ENCODE results near the gene ADD1.
"Not testable (repeated sequence)": the region's sequence is repeated elsewhere in the genome, so short reads cannot be mapped to it uniquely, and the experiment has no call there.

Gene ADD1

GRCh38 chr4:2958446-2958845, 114.8 kb downstream of the ADD1 start:
- no peak overlapping the region for H3K4me3 ChIP-seq (ENCODE audit: low read depth, low read length)
- H3K36me3 ChIP-seq (ENCODE audit: control insufficient read depth, insufficient read depth, low read length): peaks cover 49% of the 10 kb centered on the region
- H3K27ac ChIP-seq (ENCODE audit: low read depth, low read length): no peak overlapping the region

DNA sequence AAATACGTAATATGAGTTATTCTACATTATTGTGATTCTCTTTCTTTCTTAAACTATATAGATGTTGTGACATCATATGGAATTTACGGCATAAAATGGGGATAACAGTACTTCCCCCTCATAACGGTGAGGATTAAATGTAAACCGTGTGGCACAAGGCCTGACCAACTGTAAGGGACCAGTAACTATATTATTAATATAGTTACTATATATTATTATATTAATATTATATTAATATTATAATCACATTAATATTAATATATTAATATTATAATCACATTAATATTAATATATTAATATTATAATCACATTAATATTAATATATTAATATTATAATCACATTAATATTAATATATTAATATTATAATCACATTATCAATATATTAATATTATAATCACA, 116.8 kb downstream of the ADD1 start:
- not testable (repeated sequence) for H3K4me1 ChIP-seq (ENCODE audit: control insufficient read depth, insufficient read depth, low read length); H3K4me3 ChIP-seq (ENCODE audit: low read depth, low read length); H3K27ac ChIP-seq (ENCODE audit: low read depth, low read length); H3K9ac ChIP-seq (ENCODE audit: low read depth, low read length)
- H3K27me3 ChIP-seq (ENCODE audit: control insufficient read depth, insufficient read depth, low read length): peaks cover 11% of the 10 kb centered on the region
- H3K9me3 ChIP-seq (ENCODE audit: control insufficient read depth, insufficient read depth, low read length): peaks cover 21% of the 10 kb centered on the region
- H3K36me3 ChIP-seq (ENCODE audit: control insufficient read depth, insufficient read depth, low read length): peaks cover 34% of the 10 kb centered on the region

More at GRCh38 chr4:2958446-2958845, 114.8 kb downstream of the ADD1 start:
- H3K9ac ChIP-seq (ENCODE audit: low read depth, low read length): no peak overlapping the region
- H3K9me3 ChIP-seq (ENCODE audit: control insufficient read depth, insufficient read depth, low read length): peaks cover 23% of the 10 kb centered on the region
- H3K27me3 ChIP-seq (ENCODE audit: control insufficient read depth, insufficient read depth, low read length): no peaks in the 10 kb centered on the region
- 0 out of 2 replicates have a peak, but pooled peaks cover 6% of the 10 kb centered on the region for H3K4me1 ChIP-seq (ENCODE audit: control insufficient read depth, insufficient read depth, low read length)

DNA sequence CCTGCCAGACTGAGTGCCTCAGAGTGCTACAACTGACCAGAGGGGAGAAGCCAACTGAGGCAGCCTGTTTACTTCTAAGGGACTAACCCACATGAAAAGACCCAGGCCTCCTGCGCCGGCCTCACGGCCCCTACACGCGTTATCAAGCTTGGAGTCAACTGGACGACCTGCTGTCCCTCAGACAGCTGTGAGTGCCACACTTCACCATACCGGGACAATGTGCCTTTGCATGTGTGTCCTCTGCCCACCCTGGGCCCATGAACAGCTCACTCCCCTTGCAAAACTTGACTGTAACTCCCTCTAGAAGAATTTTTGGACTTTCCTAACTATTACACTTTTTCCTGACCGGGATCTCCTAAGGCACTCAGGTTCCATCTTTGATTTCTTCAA, 117.8 kb downstream of the ADD1 start:
- Histone ChIP-seq H3K27ac (ENCODE audit: low read depth, low read length) (no peak overlapping the region), H3K27me3 (ENCODE audit: control insufficient read depth, insufficient read depth, low read length) (peaks cover 11% of the 10 kb centered on the region), H3K36me3 (ENCODE audit: control insufficient read depth, insufficient read depth, low read length) (peaks cover 25% of the 10 kb centered on the region), H3K9me3 (ENCODE audit: control insufficient read depth, insufficient read depth, low read length) (peaks cover 12% of the 10 kb centered on the region), H3K4me3 (ENCODE audit: low read depth, low read length) (peak overlapping the region; percentile 81; the same call in 1 of the 2 replicates), H3K4me1 (ENCODE audit: control insufficient read depth, insufficient read depth, low read length) (0 out of 2 replicates have a peak, but pooled peaks cover 6% of the 10 kb centered on the region), H3K9ac (ENCODE audit: low read depth, low read length) (no peak overlapping the region)

- Histone ChIP-seq H3K27me3 (ENCODE audit: control insufficient read depth, insufficient read depth, low read length) (peaks cover 11% of the 10 kb centered on the region), H3K9ac (ENCODE audit: low read depth, low read length) (peak overlapping the region; percentile 82; the same call in 1 of the 2 replicates), H3K4me3 (ENCODE audit: low read depth, low read length) (peak overlapping the region; percentile 81), H3K4me1 (ENCODE audit: control insufficient read depth, insufficient read depth, low read length) (0 out of 2 replicates have a peak, but pooled peaks cover 6% of the 10 kb centered on the region), H3K27ac (ENCODE audit: low read depth, low read length) (no peak overlapping the region), H3K9me3 (ENCODE audit: control insufficient read depth, insufficient read depth, low read length) (peaks cover 7% of the 10 kb centered on the region), H3K36me3 (ENCODE audit: control insufficient read depth, insufficient read depth, low read length) (peaks cover 20% of the 10 kb centered on the region)
Observed at GRCh38 chr4:2961811-2962441, 118.3 kb downstream of the ADD1 start.

- peak overlapping the region; percentile 86 for H3K27ac ChIP-seq (ENCODE audit: low read depth, low read length)
- H3K9ac ChIP-seq (ENCODE audit: low read depth, low read length): peak overlapping the region; percentile 82
- H3K9me3 ChIP-seq (ENCODE audit: control insufficient read depth, insufficient read depth, low read length): 0 out of 2 replicates have a peak, but pooled peaks cover under 1% of the 10 kb centered on the region
- peak overlapping the region; percentile 81 for H3K4me3 ChIP-seq (ENCODE audit: low read depth, low read length)
- peaks cover 11% of the 10 kb centered on the region for H3K27me3 ChIP-seq (ENCODE audit: control insufficient read depth, insufficient read depth, low read length)
- H3K36me3 ChIP-seq (ENCODE audit: control insufficient read depth, insufficient read depth, low read length): peaks cover 13% of the 10 kb centered on the region
- H3K4me1 ChIP-seq (ENCODE audit: control insufficient read depth, insufficient read depth, low read length): 0 out of 2 replicates have a peak, but pooled peaks cover 6% of the 10 kb centered on the region
Observed at GRCh38 chr4:2962614-2963174, 119.0 kb downstream of the ADD1 start.

DNA sequence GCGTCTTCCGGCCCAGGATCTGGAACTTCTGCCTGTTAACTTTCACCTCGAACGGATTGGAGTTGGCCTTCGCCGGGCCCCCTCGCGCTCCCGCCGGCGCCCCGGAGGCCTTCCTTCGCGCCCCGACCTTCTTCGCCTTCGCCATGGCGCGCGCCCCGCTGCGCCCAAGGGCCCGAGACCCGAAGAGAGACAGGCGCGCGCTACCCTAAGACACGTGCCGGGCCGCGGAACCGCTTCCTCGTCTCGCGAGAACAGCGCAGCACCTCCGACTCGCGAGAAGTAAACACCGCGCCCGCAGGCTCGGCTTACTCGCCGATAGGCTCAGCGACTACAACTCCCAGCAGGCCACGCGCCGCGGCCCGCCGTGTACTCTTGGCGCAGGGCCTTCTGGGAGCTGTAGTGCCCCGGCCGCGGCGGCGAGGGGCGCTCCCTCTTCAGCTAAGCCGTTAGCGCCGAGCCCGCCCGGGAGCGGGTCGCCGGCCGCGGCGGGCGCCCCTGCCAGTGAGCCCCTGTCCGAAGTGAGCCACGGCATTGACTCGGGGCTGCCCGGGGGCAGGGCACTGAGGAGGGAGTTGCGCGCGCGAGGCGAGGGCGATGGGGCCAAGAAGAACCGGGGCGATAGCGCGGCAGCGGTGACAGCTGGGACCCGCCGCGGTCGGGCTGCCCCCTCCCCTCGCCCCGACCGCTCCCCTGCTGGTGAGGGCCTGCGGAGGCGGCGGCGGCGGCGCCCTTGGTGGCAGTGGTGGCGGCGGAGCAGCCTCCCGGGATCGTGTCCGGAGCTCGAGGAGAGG, 119.7 kb downstream of the ADD1 start, which contains the start of the genes GRK4 and NOP14:
TSS of gene GRK4 (plus strand) at position 397 of the 791 bp plus-strand sequence. CDS start 500 bp downstream, outside the sequence.
TSS of gene NOP14 (minus strand) at position 232 of the 791 bp plus-strand sequence. CDS start at position 145, 87 bp downstream.
- Histone ChIP-seq H3K4me1 (ENCODE audit: control insufficient read depth, insufficient read depth, low read length) (0 out of 2 replicates have a peak, but pooled peaks cover 6% of the 10 kb centered on the region), H3K9ac (ENCODE audit: low read depth, low read length) (peak within 1 kb of the TSS; percentile 82), H3K27ac (ENCODE audit: low read depth, low read length) (peak within 1 kb of the TSS; percentile 86), H3K4me3 (ENCODE audit: low read depth, low read length) (peak within 1 kb of the TSS; percentile 81), H3K27me3 (ENCODE audit: control insufficient read depth, insufficient read depth, low read length) (peaks cover 11% of the 10 kb centered on the region), H3K9me3 (ENCODE audit: control insufficient read depth, insufficient read depth, low read length) (no peaks in the 10 kb centered on the region), H3K36me3 (ENCODE audit: control insufficient read depth, insufficient read depth, low read length) (peaks cover 6% of the 10 kb centered on the region)

GRCh38 chr4:2963966-2964471, 120.4 kb downstream of the ADD1 start:
- Histone ChIP-seq H3K4me3 (ENCODE audit: low read depth, low read length) (peak overlapping the region; percentile 81), H3K36me3 (ENCODE audit: control insufficient read depth, insufficient read depth, low read length) (no peaks in the 10 kb centered on the region), H3K9me3 (ENCODE audit: control insufficient read depth, insufficient read depth, low read length) (no peaks in the 10 kb centered on the region), H3K4me1 (ENCODE audit: control insufficient read depth, insufficient read depth, low read length) (0 out of 2 replicates have a peak, but pooled peaks cover 6% of the 10 kb centered on the region), H3K9ac (ENCODE audit: low read depth, low read length) (no peak overlapping the region), H3K27me3 (ENCODE audit: control insufficient read depth, insufficient read depth, low read length) (peaks cover 11% of the 10 kb centered on the region), H3K27ac (ENCODE audit: low read depth, low read length) (no peak overlapping the region)

GRCh38 chr4:2964706-2965258, 121.1 kb downstream of the ADD1 start:
- H3K36me3 ChIP-seq (ENCODE audit: control insufficient read depth, insufficient read depth, low read length): no peaks in the 10 kb centered on the region
- no peaks in the 10 kb centered on the region for H3K9me3 ChIP-seq (ENCODE audit: control insufficient read depth, insufficient read depth, low read length)
- H3K4me1 ChIP-seq (ENCODE audit: control insufficient read depth, insufficient read depth, low read length): 0 out of 2 replicates have a peak, but pooled peaks cover 6% of the 10 kb centered on the region
- H3K27me3 ChIP-seq (ENCODE audit: control insufficient read depth, insufficient read depth, low read length): peaks cover 11% of the 10 kb centered on the region
- H3K9ac ChIP-seq (ENCODE audit: low read depth, low read length): no peak overlapping the region
- H3K27ac ChIP-seq (ENCODE audit: low read depth, low read length): no peak overlapping the region
- no peak overlapping the region for H3K4me3 ChIP-seq (ENCODE audit: low read depth, low read length)

- H3K4me3 ChIP-seq (ENCODE audit: low read depth, low read length): no peak overlapping the region
- no peak overlapping the region for H3K27ac ChIP-seq (ENCODE audit: low read depth, low read length)
- no peaks in the 10 kb centered on the region for H3K9me3 ChIP-seq (ENCODE audit: control insufficient read depth, insufficient read depth, low read length)
- 0 out of 2 replicates have a peak, but pooled peaks cover 6% of the 10 kb centered on the region for H3K4me1 ChIP-seq (ENCODE audit: control insufficient read depth, insufficient read depth, low read length)
- H3K27me3 ChIP-seq (ENCODE audit: control insufficient read depth, insufficient read depth, low read length): peaks cover 11% of the 10 kb centered on the region
- no peak overlapping the region for H3K9ac ChIP-seq (ENCODE audit: low read depth, low read length)
- H3K36me3 ChIP-seq (ENCODE audit: control insufficient read depth, insufficient read depth, low read length): no peaks in the 10 kb centered on the region
Observed at GRCh38 chr4:2965262-2965661, 121.6 kb downstream of the ADD1 start.

- Histone ChIP-seq H3K9me3 (ENCODE audit: control insufficient read depth, insufficient read depth, low read length) (no peaks in the 10 kb centered on the region), H3K4me3 (ENCODE audit: low read depth, low read length) (no peak overlapping the region), H3K36me3 (ENCODE audit: control insufficient read depth, insufficient read depth, low read length) (no peaks in the 10 kb centered on the region), H3K4me1 (ENCODE audit: control insufficient read depth, insufficient read depth, low read length) (no peaks in the 10 kb centered on the region), H3K9ac (ENCODE audit: low read depth, low read length) (no peak overlapping the region), H3K27ac (ENCODE audit: low read depth, low read length) (no peak overlapping the region), H3K27me3 (ENCODE audit: control insufficient read depth, insufficient read depth, low read length) (peaks cover 11% of the 10 kb centered on the region)
Observed at GRCh38 chr4:2968381-2968780, 124.7 kb downstream of the ADD1 start.

All from HUES48 (cell line).